K562 (cell line): ENCODE data around the gene EPHB6. TPM values are rescaled to one million over a fixed set of nuclear protein-coding genes. Genes with fewer than 3 reads are reported as not detected.

Experiments used
- ATAC-seq: fragments of 200-7000 bp; cut with Tn5 transposase; 3 replicates; pipeline ENCODE4 v1.9.1; 2020; ENCODE audit warnings: moderate library complexity
- BruUV-seq: library from RNA; stranded (reverse); fragments of 400-500 nt; replicated peaks from 2 replicates; lab custom pipeline; 2021; lab: Mats Ljungman, UMichigan
- CTCF ChIA-PET: fragments of 300-600 bp; formaldehyde crosslinking; extraction: SDS; loops from one replicate; lab custom pipeline; 2021; ENCODE audit warnings: low intra/inter-chr PET ratio; lab: Yijun Ruan, JAX
- POLR2A ChIA-PET: fragments of 300-600, 350-650 bp; sonication (Branson Sonifier 250); formaldehyde crosslinking; extraction: SDS; loops from one replicate; lab custom pipeline; 2021; ENCODE audit warnings: antibody characterized with exemption, inconsistent platforms; lab: Yijun Ruan, JAX
- DNase-seq, 4 experiments: peaks; one replicate each; pipeline versions ENCODE4 v3.0.0 to v3.0.0-alpha.2; 2011 to 2018; ENCODE audit warnings: low spot score in 3 of 4, mixed read lengths in 3 of 4; ENCODE audit errors: extremely low read depth in 1 of 4
- FAIRE-seq: peaks from 2 replicates; lab custom pipeline; 2011; peaks lifted over from hg19 to GRCh38; lab: Jason Lieb, UNC
- H2AFZ ChIP-seq: 2 replicates; pipeline ENCODE4 v1.6.0; 2011; ENCODE audit warnings: low read depth, low read length, control low read depth, inconsistent platforms
- H3K27ac ChIP-seq: fragments of 200-600 bp; 3 replicates; pipeline ENCODE4 v1.8.0; 2011; ENCODE audit warnings: low read depth, mild to moderate bottlenecking, control low read depth, inconsistent platforms, low read length, moderate library complexity, mixed read lengths; ENCODE audit errors: extremely low read depth
- H3K27me3 ChIP-seq, 2 experiments: fragments of 300-600 bp in 1 of 2; 2 replicates in 1 of 2; 3 replicates in 1 of 2; pipeline versions ENCODE4 v1.6.0 to v1.8.0; 2011; ENCODE audit warnings: inconsistent platforms in 2 of 2, low read length in 2 of 2, mild to moderate bottlenecking in 1 of 2, mixed read lengths in 1 of 2, moderate library complexity in 1 of 2; ENCODE audit not compliant: control insufficient read depth in 2 of 2, insufficient read depth in 2 of 2
- H3K36me3 ChIP-seq: fragments of 300-600 bp; 3 replicates; pipeline ENCODE4 v1.8.0; 2011; ENCODE audit warnings: mild to moderate bottlenecking, low read length, inconsistent platforms; ENCODE audit not compliant: control insufficient read depth, insufficient read depth
- H3K4me1 ChIP-seq, 2 experiments: fragments of 200-600 bp in 1 of 2; replicated peaks in 1 of 2; 2 replicates in 1 of 2; 3 replicates in 1 of 2; pipeline versions ENCODE4 v1.5.1 to v1.8.0; 2011; ENCODE audit warnings: inconsistent platforms in 2 of 2, low read length in 2 of 2, mild to moderate bottlenecking in 1 of 2, mixed read lengths in 1 of 2, moderate library complexity in 1 of 2; ENCODE audit not compliant: control insufficient read depth in 2 of 2, insufficient read depth in 2 of 2
- H3K4me2 ChIP-seq: 2 replicates; pipeline ENCODE4 v1.6.1; 2011; ENCODE audit warnings: low read length, control low read depth, inconsistent platforms, mixed read lengths; ENCODE audit not compliant: insufficient read depth
- H3K4me3 ChIP-seq: fragments of 200-600 bp; sonication (generic), shearing (Covaris generic); 2 replicates; pipeline ENCODE4 v1.5.1; 2016; ENCODE audit warnings: control low read depth, inconsistent platforms
- H3K79me2 ChIP-seq: fragments of 200-600 bp; 3 replicates; pipeline ENCODE4 v1.8.0; 2011; ENCODE audit warnings: low read length, inconsistent platforms; ENCODE audit not compliant: control insufficient read depth, insufficient read depth
- H3K9ac ChIP-seq, 2 experiments: 2 replicates each; pipeline versions ENCODE4 v1.6.0 to v1.6.1; 2011; ENCODE audit warnings: low read depth in 2 of 2, low read length in 2 of 2, control low read depth in 1 of 2, inconsistent platforms in 1 of 2, mild to moderate bottlenecking in 1 of 2, mixed read lengths in 1 of 2; ENCODE audit not compliant: insufficient read depth in 1 of 2
- H3K9me1 ChIP-seq: one replicate; pipeline ENCODE4 v1.6.0; 2011; ENCODE audit warnings: inconsistent platforms, mild to moderate bottlenecking, low read length, moderate library complexity; ENCODE audit not compliant: control insufficient read depth, insufficient read depth
- H3K9me3 ChIP-seq: replicated peaks from 2 replicates; pipeline ENCODE4 v1.5.1; 2011; ENCODE audit warnings: low read depth, low read length, inconsistent platforms; ENCODE audit not compliant: control insufficient read depth, insufficient read depth
- H4K20me1 ChIP-seq: replicated peaks from 2 replicates; pipeline ENCODE4 v1.6.1; 2011; ENCODE audit warnings: low read length, inconsistent platforms, mixed read lengths; ENCODE audit not compliant: control insufficient read depth, insufficient read depth
- BACH1 ChIP-seq: fragments of 200-800 bp; sonication (Bioruptor generic); IDR thresholded peaks from 2 replicates; pipeline ENCODE4 v1.6.1; 2016; ENCODE audit warnings: missing genetic modification characterization, missing compliant biosample characterization
- CHCHD3 ChIP-seq: fragments of 250-450 bp; sonication (Bioruptor Pico); IDR thresholded peaks from 2 replicates; pipeline ENCODE4 v2.1.2; 2022; ENCODE audit warnings: mild to moderate bottlenecking
- DACH1 ChIP-seq: fragments of 450-650 bp; IDR thresholded peaks from 2 replicates; pipeline ENCODE4 v1.6.1; 2018; ENCODE audit not compliant: partially characterized antibody
- GMEB1 ChIP-seq: fragments of 250-450 bp; sonication (Bioruptor Pico); IDR thresholded peaks from 2 replicates; pipeline ENCODE4 v1.4.0; 2020; ENCODE audit warnings: mild to moderate bottlenecking
- ID3 ChIP-seq, 2 experiments: fragments of 250-450 bp in 1 of 2; fragments of 450-650 bp in 1 of 2; sonication (Bioruptor Pico) in 1 of 2; IDR thresholded peaks; 2 replicates each; pipeline versions ENCODE4 v1.6.1 to v1.8.0; 2016 to 2021; ENCODE audit warnings: mild to moderate bottlenecking in 2 of 2, moderate library complexity in 2 of 2, missing compliant biosample characterization in 1 of 2, missing genetic modification characterization in 1 of 2
- KDM1A ChIP-seq, 2 experiments: fragments of 450-650 bp; IDR thresholded peaks; 2 replicates each; pipeline ENCODE4 v1.6.1; 2016; ENCODE audit warnings: mild to moderate bottlenecking in 2 of 2
- MTF1 ChIP-seq: fragments of 250-450 bp; sonication (Bioruptor Pico); IDR thresholded peaks from 2 replicates; pipeline ENCODE4 v1.9.0; 2021; ENCODE audit warnings: moderate library complexity, mild to moderate bottlenecking, inconsistent platforms, borderline replicate concordance
- NFATC3 ChIP-seq: fragments of 450-650 bp; IDR thresholded peaks from 2 replicates; pipeline ENCODE4 v1.6.1; 2017; ENCODE audit warnings: mild to moderate bottlenecking
- PYGO2 ChIP-seq: fragments of 450-650 bp; IDR thresholded peaks from 2 replicates; pipeline ENCODE4 v1.6.1; 2016; ENCODE audit warnings: mild to moderate bottlenecking, missing genetic modification characterization, moderate library complexity, missing compliant biosample characterization
- SAP30 ChIP-seq: fragments of 200-600 bp; sonication (generic); IDR thresholded peaks from 2 replicates; pipeline ENCODE4 v1.6.1; 2012; ENCODE audit warnings: borderline replicate concordance, low read depth, mild to moderate bottlenecking, moderate library complexity, low read length, control low read depth, inconsistent platforms; ENCODE audit not compliant: insufficient read depth, poor library complexity, severe bottlenecking
- SMARCB1 ChIP-seq: IDR thresholded peaks from 2 replicates; pipeline ENCODE4 v1.6.1; 2011; ENCODE audit warnings: improper control_type of control experiment, low read depth; ENCODE audit not compliant: insufficient read length
- TCF7L2 ChIP-seq: fragments of 150-350 bp; IDR thresholded peaks from 2 replicates; pipeline ENCODE4 v1.6.1; 2016; ENCODE audit warnings: low read depth, mild to moderate bottlenecking, low read length, moderate library complexity
- TCFL5 ChIP-seq: fragments of 250-450 bp; sonication (Bioruptor Pico); conservative IDR thresholded peaks from 2 replicates; pipeline ENCODE4 v1.6.1; 2021; ENCODE audit warnings: mild to moderate bottlenecking, moderate library complexity, matching md5 sums
- YY1 ChIP-seq, 3 experiments: IDR thresholded peaks; 2 replicates each; pipeline ENCODE4 v1.6.1; 2011; ENCODE audit warnings: low read length in 2 of 3, mild to moderate bottlenecking in 2 of 3, moderate library complexity in 2 of 3, borderline replicate concordance in 1 of 3, control low read depth in 1 of 3, low read depth in 1 of 3; ENCODE audit not compliant: insufficient read depth in 3 of 3, insufficient replicate concordance in 2 of 3, control insufficient read depth in 1 of 3, insufficient read length in 1 of 3; ENCODE audit errors: extremely low read depth in 1 of 3
- WGBS: fragments of 100-300 bp; shearing (Covaris generic); methylation state at CpG from one replicate; pipeline ENCODE4 v1.1.6; 2016; ENCODE audit warnings: low coverage, mixed read lengths; ENCODE audit not compliant: insufficient coverage; ENCODE audit errors: missing lambda C conversion rate; 5-methylcytosine and 5-hydroxymethylcytosine counted together
- in situ Hi-C: fragments of 300-500 bp; cut with MboI; formaldehyde crosslinking; loops from 4 replicates; pipeline ENCODE4 v1.15.0; 2018; ENCODE audit warnings: inconsistent platforms, mixed read lengths
- intact Hi-C: fragments of 100-400 bp; cut with micrococcal nuclease; formaldehyde crosslinking; loops from 2 replicates; pipeline ENCODE4 v1.14.2; 2022
- polyA plus RNA-seq, 8 experiments: library from polyadenylated mRNA; depleted of rRNA in 4 of 8; stranded (reverse) in 5 of 8; unstranded in 3 of 8; fragments of >200 nt; fragmentation: Nextera tagmentation in 2 of 8; fragmentation: Illumina TruSeq in 1 of 8; extraction: Ambion mirVana in 2 of 8; extraction: Trizol in 1 of 8; gene quantifications; 2 replicates each; pipeline versions ENCODE4 v1.2.1 to v1.2.3, GENCODE V29; 2011 to 2014; ENCODE audit warnings: inconsistent platforms in 1 of 8, missing spikeins in 1 of 8
- total RNA-seq, 7 experiments: library from RNA; depleted of rRNA in 6 of 7; stranded (reverse); fragments of >200 nt in 6 of 7; fragmentation: Illumina TruSeq in 2 of 7; extraction: Trizol in 2 of 7; gene quantifications; 2 replicates each; pipeline versions ENCODE4 v1.2.1 to v1.2.3, GENCODE V29; 2011 to 2021; ENCODE audit warnings: low replicate concordance in 1 of 7
- TF ChIP-seq, protein P1 (sequence below): fragments of 450-650 bp; formaldehyde crosslinking; IDR thresholded peaks from 2 replicates; pipeline ENCODE4 v1.4.0; 2022; ENCODE audit warnings: mild to moderate bottlenecking, moderate library complexity
- TF ChIP-seq, protein P2 (sequence below): fragments of 450-650 bp; IDR thresholded peaks from 2 replicates; pipeline ENCODE4 v1.6.1; 2017; ENCODE audit warnings: mild to moderate bottlenecking, moderate library complexity

The EPHB6 gene
- total and polyA plus RNA-seq, 9 of the 15 experiments (the other 6 are each of a cell fraction or from before 2014, with no cell fraction given): 1.4 to 123 (median 7.6) TPM

DNA sequence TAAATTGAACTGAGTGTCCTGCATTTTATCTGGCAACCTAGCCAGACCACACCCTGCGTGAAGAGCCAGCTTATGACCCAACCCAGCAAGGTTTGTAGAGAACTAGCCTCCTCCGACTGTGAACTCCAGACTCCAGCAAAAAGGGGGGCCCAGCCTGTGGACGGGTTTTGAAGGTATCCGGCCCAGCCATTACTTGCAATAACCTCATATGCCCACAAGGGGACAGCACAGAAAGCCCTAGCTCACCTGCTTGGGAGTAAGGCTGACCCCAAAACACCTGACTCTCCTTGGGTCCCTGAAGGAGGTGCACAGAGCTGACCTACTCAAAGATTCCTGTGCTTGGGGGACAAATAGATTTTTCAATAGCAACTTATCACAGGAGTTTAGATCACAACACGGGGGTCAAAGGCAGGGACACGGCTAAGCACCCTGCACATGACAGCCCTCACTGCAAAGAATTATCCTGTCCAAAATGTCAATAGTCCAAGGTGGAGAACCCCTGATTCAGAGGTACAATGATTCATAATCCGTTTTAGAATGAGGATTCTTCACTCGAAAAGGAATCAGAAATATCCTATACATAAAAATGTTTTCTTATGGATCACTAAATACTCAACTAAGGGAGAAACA, 26.1 kb downstream of the EPHB6 start:
- Histone ChIP-seq H3K4me2 (no peak overlapping the region), H3K27ac (no peak overlapping the region), H4K20me1 (no peaks in the 10 kb centered on the region), H3K9me1 (no peaks in the 10 kb centered on the region), H2AFZ (no peak overlapping the region), H3K27me3 (peaks cover 54 to 89% of the 10 kb centered on the region in 2 experiments), H3K36me3 (no peaks in the 10 kb centered on the region), H3K4me1 (peaks cover 0 to 4% of the 10 kb centered on the region in 2 experiments; a peak in 1 of 5 replicates), H3K9ac (no peak overlapping the region), H3K9me3 (no peaks in the 10 kb centered on the region), H3K4me3 (no peak overlapping the region), H3K79me2 (no peaks in the 10 kb centered on the region)
- in situ Hi-C loops (no loop called here), intact Hi-C loops (loop anchor here (1.0 to 10.0 kb wide), 3 partner anchors 80 to 334 kb away; no protein-coding TSS in a partner anchor)
- peak; percentile 82 for ATAC-seq
- ChIA-PET CTCF (interaction anchor here (0.6 to 4.0 kb wide), 8 partner anchors 15 to 334 kb away, joined by 3 to 65 read pairs (median 3); partner anchors contain the start of gene KEL), POLR2A (interaction anchor here (0.6 to 0.7 kb wide), 2 partner anchors 89 to 119 kb away, joined by 4 read pairs; no protein-coding TSS in a partner anchor)
- no TSS peak for BruUV-seq
- DNase-seq: peak; percentile 76 to 87 (median 84)
- 3% methylated on average over 8 of the region's 8 CpGs for WGBS
- peak; percentile 90 for FAIRE-seq
- TF ChIP-seq CHCHD3: no peak
- TF ChIP-seq MTF1 (CRISPR knock-in tag): no peak
- TF ChIP-seq YY1 (IDR thresholded peaks at IDR 0.05; ENCODE audit: borderline replicate concordance in 1 of 3, control insufficient read depth in 1 of 3, extremely low read depth in 1 of 3, insufficient read depth in 3 of 3, insufficient read length in 1 of 3, insufficient replicate concordance in 2 of 3, low read depth in 1 of 3, low read length in 2 of 3): peak in 1 of 3 experiments; percentile 43
- TF ChIP-seq BACH1 (tag): no peak
- TF ChIP-seq, protein P1, sequence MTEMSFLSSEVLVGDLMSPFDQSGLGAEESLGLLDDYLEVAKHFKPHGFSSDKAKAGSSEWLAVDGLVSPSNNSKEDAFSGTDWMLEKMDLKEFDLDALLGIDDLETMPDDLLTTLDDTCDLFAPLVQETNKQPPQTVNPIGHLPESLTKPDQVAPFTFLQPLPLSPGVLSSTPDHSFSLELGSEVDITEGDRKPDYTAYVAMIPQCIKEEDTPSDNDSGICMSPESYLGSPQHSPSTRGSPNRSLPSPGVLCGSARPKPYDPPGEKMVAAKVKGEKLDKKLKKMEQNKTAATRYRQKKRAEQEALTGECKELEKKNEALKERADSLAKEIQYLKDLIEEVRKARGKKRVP (CRISPR knock-in tag): no peak
- no peak for TF ChIP-seq NFATC3
- no peak for TF ChIP-seq ID3 (CRISPR knock-in tag; IDR thresholded peaks at IDR 0.05)
- TF ChIP-seq ID3 (tag; IDR thresholded peaks at IDR 0.05): no peak
- TF ChIP-seq TCF7L2: no peak
- TF ChIP-seq SMARCB1: no peak
- TF ChIP-seq KDM1A (IDR thresholded peaks at IDR 0.05): no peak
- TF ChIP-seq PYGO2 (tag): no peak
- TF ChIP-seq SAP30: no peak
- TF ChIP-seq TCFL5 (CRISPR knock-in tag): no peak
- TF ChIP-seq, protein P2, sequence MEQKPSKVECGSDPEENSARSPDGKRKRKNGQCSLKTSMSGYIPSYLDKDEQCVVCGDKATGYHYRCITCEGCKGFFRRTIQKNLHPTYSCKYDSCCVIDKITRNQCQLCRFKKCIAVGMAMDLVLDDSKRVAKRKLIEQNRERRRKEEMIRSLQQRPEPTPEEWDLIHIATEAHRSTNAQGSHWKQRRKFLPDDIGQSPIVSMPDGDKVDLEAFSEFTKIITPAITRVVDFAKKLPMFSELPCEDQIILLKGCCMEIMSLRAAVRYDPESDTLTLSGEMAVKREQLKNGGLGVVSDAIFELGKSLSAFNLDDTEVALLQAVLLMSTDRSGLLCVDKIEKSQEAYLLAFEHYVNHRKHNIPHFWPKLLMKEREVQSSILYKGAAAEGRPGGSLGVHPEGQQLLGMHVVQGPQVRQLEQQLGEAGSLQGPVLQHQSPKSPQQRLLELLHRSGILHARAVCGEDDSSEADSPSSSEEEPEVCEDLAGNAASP: no peak
- no peak for TF ChIP-seq DACH1
- TF ChIP-seq GMEB1 (CRISPR knock-in tag): no peak
